CD4-positive, alpha-beta T cell treated with Interleukin-15 for 1 hour (primary cell): ENCODE results near the gene GRIK5.
A peak's percentile ranks its signal among the peaks of the same experiment; 100 is the strongest.

Experiments
- DNase-seq: peaks from one replicate; pipeline ENCODE4 v3.0.0-alpha.2; 2020

The GRIK5 gene

GRCh38 chr19:41984961-41985360 lies 85.0 kb downstream of the GRIK5 start:
- no peak for DNase-seq

GRCh38 chr19:41981724-41982123 lies 88.3 kb downstream of the GRIK5 start:
- no peak for DNase-seq

GRCh38 chr19:41978470-41978869 lies 91.5 kb downstream of the GRIK5 start:
- no peak for DNase-seq

- no peak for DNase-seq
Measured at GRCh38 chr19:41977916-41978315, 92.1 kb downstream of the GRIK5 start.

- DNase-seq, result no peak
Measured at GRCh38 chr19:41974652-41975051, 95.4 kb downstream of the GRIK5 start.

- no peak for DNase-seq
Measured at GRCh38 chr19:41971363-41971762, 98.6 kb downstream of the GRIK5 start.

- no peak for DNase-seq
Measured at GRCh38 chr19:41969772-41970458, 100.1 kb downstream of the GRIK5 start.

- DNase-seq, result no peak
Measured at GRCh38 chr19:41968751-41969595, 101.0 kb downstream of the GRIK5 start.

GRCh38 chr19:41967054-41967783 lies 102.8 kb downstream of the GRIK5 start:
- DNase-seq, result no peak

- no peak for DNase-seq
Measured at GRCh38 chr19:41965106-41965505, 104.9 kb downstream of the GRIK5 start.

- no peak for DNase-seq
Measured at GRCh38 chr19:41960973-41961372, 109.0 kb downstream of the GRIK5 start.

GRCh38 chr19:41959056-41960053 lies 110.7 kb downstream of the GRIK5 start, which contains the start of gene RABAC1:
Gene RABAC1, minus strand, starts transcription at chr19:41959321. Its CDS starts 29 bp downstream, at chr19:41959292.
- DNase-seq, result peak; percentile 88

GRCh38 chr19:41958367-41959055 lies 111.5 kb downstream of the GRIK5 start:
- peak; percentile 80 for DNase-seq

GRCh38 chr19:41957838-41958366 lies 112.1 kb downstream of the GRIK5 start:
- DNase-seq, result peak; percentile 57

- no peak for DNase-seq
Measured at GRCh38 chr19:41957161-41957837, 112.7 kb downstream of the GRIK5 start.

GRCh38 chr19:41956621-41957020 lies 113.4 kb downstream of the GRIK5 start:
- no peak for DNase-seq

- DNase-seq, result no peak
Measured at GRCh38 chr19:41955521-41955920, 114.5 kb downstream of the GRIK5 start.

GRCh38 chr19:41951686-41952172 lies 118.3 kb downstream of the GRIK5 start:
- peak; percentile 77 for DNase-seq
